GM06990 (cell line): ENCODE data around the gene DPP4.

Experiments used
- DNase-seq: peaks from one replicate; pipeline ENCODE4 v3.0.0-alpha.2; 2011; ENCODE audit not compliant: insufficient read length; ENCODE audit errors: extremely low read depth
- H3K27me3 ChIP-seq: replicated peaks from 2 replicates; pipeline ENCODE4 v1.6.0; 2011; ENCODE audit warnings: low read length; ENCODE audit not compliant: control insufficient read depth, insufficient read depth
- H3K36me3 ChIP-seq: 2 replicates; pipeline ENCODE4 v1.5.1; 2011; ENCODE audit warnings: low read length; ENCODE audit not compliant: control insufficient read depth, insufficient read depth
- H3K4me3 ChIP-seq: replicated peaks from 2 replicates; pipeline ENCODE4 v1.5.1; 2011; ENCODE audit warnings: low read depth, mild to moderate bottlenecking, control low read depth, low read length
- TF ChIP-seq, protein P1 (sequence below): IDR thresholded peaks from 2 replicates; pipeline ENCODE4 v1.5.1; 2011; ENCODE audit warnings: low read length, control low read depth, mild to moderate bottlenecking, inconsistent platforms; ENCODE audit not compliant: insufficient read depth, poor library complexity, severe bottlenecking

Gene DPP4

DNA sequence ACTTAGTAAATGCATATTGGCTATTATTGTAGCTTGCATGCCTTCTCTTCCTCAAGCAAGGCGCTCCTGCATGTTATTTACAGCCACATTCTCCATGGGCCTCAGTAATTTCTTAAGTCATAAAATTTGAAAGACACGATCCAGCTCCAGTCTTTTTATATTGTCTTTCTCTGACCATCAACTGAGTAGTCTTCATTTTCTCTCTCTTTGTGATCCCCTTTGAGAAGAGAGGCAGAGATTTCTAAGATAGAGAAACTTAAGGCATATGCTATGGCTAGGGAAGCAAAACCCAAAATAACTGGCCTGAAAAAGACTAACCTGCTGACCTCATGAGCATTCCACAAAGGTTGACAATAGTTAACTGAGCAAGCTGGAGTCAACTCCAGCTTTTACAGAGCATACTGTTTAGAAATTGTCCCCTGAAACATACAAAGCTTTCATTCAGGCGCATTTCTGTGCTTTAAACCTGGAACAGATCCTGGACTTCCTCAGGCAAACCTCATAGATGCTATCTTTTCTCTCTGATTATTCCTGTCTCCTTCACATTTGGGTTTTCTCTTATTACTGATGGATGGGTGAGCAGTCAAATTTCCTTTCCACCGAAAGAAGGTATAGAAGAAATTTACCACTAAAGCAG, 4.6 kb downstream of the DPP4 start:
- Histone ChIP-seq H3K27me3 (no peaks in the 10 kb centered on the region), H3K4me3 (no peak overlapping the region), H3K36me3 (no peaks in the 10 kb centered on the region)
- TF ChIP-seq, protein P1, sequence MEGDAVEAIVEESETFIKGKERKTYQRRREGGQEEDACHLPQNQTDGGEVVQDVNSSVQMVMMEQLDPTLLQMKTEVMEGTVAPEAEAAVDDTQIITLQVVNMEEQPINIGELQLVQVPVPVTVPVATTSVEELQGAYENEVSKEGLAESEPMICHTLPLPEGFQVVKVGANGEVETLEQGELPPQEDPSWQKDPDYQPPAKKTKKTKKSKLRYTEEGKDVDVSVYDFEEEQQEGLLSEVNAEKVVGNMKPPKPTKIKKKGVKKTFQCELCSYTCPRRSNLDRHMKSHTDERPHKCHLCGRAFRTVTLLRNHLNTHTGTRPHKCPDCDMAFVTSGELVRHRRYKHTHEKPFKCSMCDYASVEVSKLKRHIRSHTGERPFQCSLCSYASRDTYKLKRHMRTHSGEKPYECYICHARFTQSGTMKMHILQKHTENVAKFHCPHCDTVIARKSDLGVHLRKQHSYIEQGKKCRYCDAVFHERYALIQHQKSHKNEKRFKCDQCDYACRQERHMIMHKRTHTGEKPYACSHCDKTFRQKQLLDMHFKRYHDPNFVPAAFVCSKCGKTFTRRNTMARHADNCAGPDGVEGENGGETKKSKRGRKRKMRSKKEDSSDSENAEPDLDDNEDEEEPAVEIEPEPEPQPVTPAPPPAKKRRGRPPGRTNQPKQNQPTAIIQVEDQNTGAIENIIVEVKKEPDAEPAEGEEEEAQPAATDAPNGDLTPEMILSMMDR: no peak
- no peak for DNase-seq

DNA sequence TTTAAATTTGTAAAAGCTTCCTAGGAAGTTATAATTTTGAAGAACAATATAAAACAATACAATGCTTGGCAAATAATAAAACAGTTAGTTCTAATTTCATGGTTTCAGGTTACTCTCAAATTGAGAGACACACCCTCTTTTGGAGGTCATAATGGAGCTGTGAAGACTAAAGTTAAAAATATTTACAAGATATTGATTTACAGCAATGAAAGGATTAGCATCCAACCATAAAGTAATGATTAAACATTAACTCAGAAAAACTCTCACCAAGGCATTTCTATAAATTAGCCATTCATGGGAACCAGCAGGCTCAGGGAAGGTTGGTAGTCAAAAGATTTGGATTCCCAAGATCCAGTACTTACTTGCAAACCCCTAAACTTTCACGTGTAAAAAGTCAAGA, 6.4 kb downstream of the DPP4 start:
- H3K4me3 ChIP-seq: no peak overlapping the region
- DNase-seq: no peak
- no peaks in the 10 kb centered on the region for H3K27me3 ChIP-seq
- H3K36me3 ChIP-seq: no peaks in the 10 kb centered on the region
- TF ChIP-seq, protein P1: no peak

DNA sequence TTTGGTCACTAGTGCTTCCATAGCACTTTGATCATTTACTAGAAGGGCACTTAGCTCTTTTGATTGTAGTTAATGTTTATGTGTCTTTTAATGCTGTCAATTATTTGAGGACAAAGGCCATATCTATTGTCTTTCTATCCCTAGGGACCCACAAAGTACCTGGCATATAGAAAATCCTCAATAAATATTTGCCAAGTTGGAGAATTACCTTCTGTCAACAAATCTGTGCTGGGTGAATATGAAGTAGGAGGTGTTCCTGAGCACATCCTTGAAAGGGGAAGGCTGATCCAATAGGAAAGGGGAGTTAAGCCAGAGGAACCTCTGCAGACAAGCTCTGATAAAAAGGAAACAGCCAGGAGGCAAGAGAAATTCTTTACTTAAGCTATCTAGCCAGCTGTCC, 8.2 kb downstream of the DPP4 start:
- TF ChIP-seq, protein P1: no peak
- Histone ChIP-seq H3K4me3 (no peak overlapping the region), H3K36me3 (no peaks in the 10 kb centered on the region), H3K27me3 (no peaks in the 10 kb centered on the region)
- no peak for DNase-seq

DNA sequence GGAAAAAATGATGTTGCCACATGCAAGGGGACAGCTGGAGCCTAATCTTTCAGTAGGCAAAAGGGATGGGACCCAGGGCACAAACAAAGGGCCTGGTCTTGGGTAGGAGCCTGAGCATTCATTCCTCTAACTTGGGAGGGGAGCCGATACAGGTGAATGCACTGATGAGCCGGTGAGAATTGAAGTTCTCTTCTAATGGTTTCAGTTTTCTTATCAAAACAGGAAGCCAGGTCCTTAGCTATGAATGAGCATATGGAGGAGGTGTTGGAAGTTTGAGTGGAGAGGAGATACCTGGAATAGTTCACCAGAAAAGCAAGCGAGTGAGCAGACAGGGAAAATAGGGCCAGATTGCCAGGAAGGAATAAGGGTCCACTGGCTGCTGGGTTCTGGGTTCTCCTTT, 10.1 kb downstream of the DPP4 start:
- H3K27me3 ChIP-seq: no peaks in the 10 kb centered on the region
- H3K4me3 ChIP-seq: no peak overlapping the region
- H3K36me3 ChIP-seq: no peaks in the 10 kb centered on the region
- TF ChIP-seq, protein P1: no peak
- DNase-seq: no peak

DNA sequence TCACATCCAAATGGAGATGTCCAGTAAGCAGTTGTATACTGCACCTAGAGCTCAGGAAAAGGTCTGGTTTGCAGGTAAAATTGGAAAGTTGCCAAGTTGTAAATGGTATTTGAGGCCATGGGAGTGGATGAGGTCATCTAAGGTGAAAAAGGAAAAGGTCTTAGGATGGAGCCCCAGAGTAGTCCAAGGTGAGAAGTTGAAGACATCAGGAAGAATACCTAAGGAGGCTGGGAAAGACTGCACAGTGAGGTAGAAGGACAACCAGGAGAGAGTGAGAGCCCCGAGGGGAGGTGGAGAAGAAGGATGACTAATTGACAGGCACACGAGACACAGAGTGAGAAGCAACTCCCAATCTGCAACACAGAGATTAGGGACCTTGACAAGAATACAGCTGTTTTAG, 10.7 kb downstream of the DPP4 start:
- TF ChIP-seq, protein P1: no peak
- Histone ChIP-seq H3K27me3 (no peaks in the 10 kb centered on the region), H3K36me3 (no peaks in the 10 kb centered on the region), H3K4me3 (no peak overlapping the region)
- DNase-seq: no peak

DNA sequence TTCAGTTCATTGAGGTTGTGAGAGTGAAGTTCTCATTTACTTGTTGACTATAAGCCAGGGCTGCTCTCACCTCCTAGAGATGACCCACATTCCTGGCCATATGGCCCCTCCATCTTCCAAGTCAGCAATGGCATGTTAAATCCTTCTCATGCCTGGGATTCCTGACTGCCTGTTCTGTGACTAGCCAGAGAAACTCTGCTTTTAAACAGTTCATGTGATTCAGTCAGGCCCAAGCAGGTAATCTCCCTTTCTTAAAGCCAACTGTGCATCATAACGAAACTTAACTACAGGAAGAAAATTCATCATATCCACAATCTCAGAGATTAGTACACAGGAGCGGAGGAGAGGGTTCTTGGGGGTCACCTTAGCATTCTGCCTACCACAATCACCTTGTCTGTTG, 11.5 kb downstream of the DPP4 start:
- no peaks in the 10 kb centered on the region for H3K36me3 ChIP-seq
- DNase-seq: no peak
- no peak overlapping the region for H3K4me3 ChIP-seq
- TF ChIP-seq, protein P1: no peak
- no peaks in the 10 kb centered on the region for H3K27me3 ChIP-seq
